ENCODE measurements around the gene ITPKC. TPM values are rescaled to one million over a fixed set of nuclear protein-coding genes. Genes with fewer than 3 reads are reported as not detected.
"Not testable (repeated sequence)": the region's sequence is repeated elsewhere in the genome, so short reads cannot be mapped to it uniquely, and the experiment has no call there.

ITPKC gene
- total RNA-seq, 1 donor from 2014 or later: 19.7 TPM

DNA sequence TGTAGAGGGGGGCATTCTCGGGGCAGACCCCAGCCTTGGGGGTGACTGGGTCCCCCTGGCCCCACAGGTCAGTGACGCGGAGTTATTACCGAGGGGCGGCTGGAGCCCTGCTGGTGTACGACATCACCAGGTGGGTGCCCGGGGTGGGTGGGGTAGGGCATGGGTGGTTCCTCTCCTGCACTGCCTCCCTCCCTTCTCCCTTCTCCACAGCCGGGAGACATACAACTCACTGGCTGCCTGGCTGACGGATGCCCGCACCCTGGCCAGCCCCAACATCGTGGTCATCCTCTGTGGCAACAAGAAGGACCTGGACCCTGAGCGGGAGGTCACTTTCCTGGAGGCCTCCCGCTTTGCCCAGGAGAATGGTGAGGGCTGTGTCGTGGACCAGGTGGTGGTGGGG, 66.8 kb downstream of the ITPKC start:
- Mint-ChIP-seq H3K27ac (ENCODE audit: unreplicated experiment) (no peak overlapping the region), H3K4me3 (ENCODE audit: unreplicated experiment) (no peak overlapping the region), H3K27me3 (ENCODE audit: low read depth, unreplicated experiment) (no peaks in the 10 kb centered on the region), H3K4me1 (ENCODE audit: low read depth, unreplicated experiment) (no peaks in the 10 kb centered on the region), H3K9me3 (ENCODE audit: unreplicated experiment) (no peaks in the 10 kb centered on the region), H3K36me3 (ENCODE audit: low read depth, unreplicated experiment) (peaks cover 8% of the 10 kb centered on the region)
- Histone ChIP-seq H3K4me1 (ENCODE audit: insufficient read depth, low read length) (peaks cover 5% of the 10 kb centered on the region), H3K27ac (ENCODE audit: low read depth, low read length) (no peak overlapping the region), H3K79me2 (ENCODE audit: insufficient read depth, low read length) (no peaks in the 10 kb centered on the region), H4K20me1 (ENCODE audit: insufficient read depth, low read length) (no peaks in the 10 kb centered on the region), H3K4me3 (ENCODE audit: insufficient read depth, low read depth, low read length) (no peak overlapping the region), H3K9ac (ENCODE audit: low read length) (no peak overlapping the region), H2AFZ (ENCODE audit: low read depth, low read length) (no peak overlapping the region), H3K36me3 (ENCODE audit: insufficient read depth, low read length) (no peaks in the 10 kb centered on the region), H3K9me3 (ENCODE audit: insufficient read depth, low read depth, low read length) (no peaks in the 10 kb centered on the region), H3K4me2 (ENCODE audit: low read length) (no peak overlapping the region), H3K27me3 (ENCODE audit: insufficient read depth, low read length) (no peaks in the 10 kb centered on the region)
- no peak for FAIRE-seq
- no peak for DNase-seq (ENCODE audit: low read depth)
- TF ChIP-seq EZH2 (IDR thresholded peaks at IDR 0.05; ENCODE audit: insufficient read depth, low read length) (no peak), CTCF (IDR thresholded peaks at IDR 0.05; ENCODE audit: insufficient read depth, low read depth, low read length) (no peak)

GRCh38 chr19:40784146-40784545, 67.2 kb downstream of the ITPKC start:
- not testable (repeated sequence) for H4K20me1 ChIP-seq (ENCODE audit: insufficient read depth, low read length); H3K27me3 Mint-ChIP-seq (ENCODE audit: low read depth, unreplicated experiment); H3K9ac ChIP-seq (ENCODE audit: low read length); H3K36me3 ChIP-seq (ENCODE audit: insufficient read depth, low read length); H3K4me1 Mint-ChIP-seq (ENCODE audit: low read depth, unreplicated experiment); FAIRE-seq; H3K27me3 ChIP-seq (ENCODE audit: insufficient read depth, low read length); H3K27ac Mint-ChIP-seq (ENCODE audit: unreplicated experiment); H3K4me3 Mint-ChIP-seq (ENCODE audit: unreplicated experiment); H3K36me3 Mint-ChIP-seq (ENCODE audit: low read depth, unreplicated experiment); H3K9me3 Mint-ChIP-seq (ENCODE audit: unreplicated experiment); H3K79me2 ChIP-seq (ENCODE audit: insufficient read depth, low read length); H3K27ac ChIP-seq (ENCODE audit: low read depth, low read length); H2AFZ ChIP-seq (ENCODE audit: low read depth, low read length); H3K4me3 ChIP-seq (ENCODE audit: insufficient read depth, low read depth, low read length); H3K4me2 ChIP-seq (ENCODE audit: low read length); H3K4me1 ChIP-seq (ENCODE audit: insufficient read depth, low read length); H3K9me3 ChIP-seq (ENCODE audit: insufficient read depth, low read depth, low read length); DNase-seq (ENCODE audit: low read depth)

DNA sequence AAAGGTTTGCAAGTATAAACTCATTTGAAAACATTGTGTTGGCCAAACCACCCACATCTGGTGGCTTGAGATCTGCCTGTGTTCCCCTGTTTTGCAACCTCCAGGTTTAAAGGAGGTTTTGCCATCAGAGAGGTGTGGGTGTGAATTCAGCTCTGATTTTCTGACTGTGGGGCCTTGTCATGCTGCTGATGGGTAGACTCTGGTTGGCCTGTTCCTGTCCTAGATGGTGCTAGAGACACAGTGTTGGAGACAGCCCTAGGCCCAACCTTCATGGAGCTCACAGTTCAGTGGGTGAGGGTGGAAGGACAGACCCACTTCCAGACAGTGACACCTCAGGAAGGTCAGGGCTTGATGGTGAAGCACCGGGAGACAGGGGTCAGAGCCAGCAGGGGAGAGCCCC, 68.6 kb downstream of the ITPKC start:
- Mint-ChIP-seq H3K4me1 (ENCODE audit: low read depth, unreplicated experiment) (no peaks in the 10 kb centered on the region), H3K27me3 (ENCODE audit: low read depth, unreplicated experiment) (no peaks in the 10 kb centered on the region), H3K4me3 (ENCODE audit: unreplicated experiment) (no peak overlapping the region), H3K36me3 (ENCODE audit: low read depth, unreplicated experiment) (peaks cover 16% of the 10 kb centered on the region), H3K27ac (ENCODE audit: unreplicated experiment) (no peak overlapping the region), H3K9me3 (ENCODE audit: unreplicated experiment) (no peaks in the 10 kb centered on the region)
- Histone ChIP-seq H3K79me2 (ENCODE audit: insufficient read depth, low read length) (no peaks in the 10 kb centered on the region), H3K27ac (ENCODE audit: low read depth, low read length) (no peak overlapping the region), H2AFZ (ENCODE audit: low read depth, low read length) (no peak overlapping the region), H3K4me1 (ENCODE audit: insufficient read depth, low read length) (no peaks in the 10 kb centered on the region), H4K20me1 (ENCODE audit: insufficient read depth, low read length) (no peaks in the 10 kb centered on the region), H3K4me2 (ENCODE audit: low read length) (no peak overlapping the region), H3K9ac (ENCODE audit: low read length) (no peak overlapping the region), H3K27me3 (ENCODE audit: insufficient read depth, low read length) (no peaks in the 10 kb centered on the region), H3K36me3 (ENCODE audit: insufficient read depth, low read length) (no peaks in the 10 kb centered on the region), H3K4me3 (ENCODE audit: insufficient read depth, low read depth, low read length) (no peak overlapping the region), H3K9me3 (ENCODE audit: insufficient read depth, low read depth, low read length) (no peaks in the 10 kb centered on the region)
- DNase-seq (ENCODE audit: low read depth) (no peak), FAIRE-seq (no peak)
- no peak for TF ChIP-seq CTCF (IDR thresholded peaks at IDR 0.05; ENCODE audit: insufficient read depth, low read depth, low read length)
- no peak for TF ChIP-seq EZH2 (IDR thresholded peaks at IDR 0.05; ENCODE audit: insufficient read depth, low read length)

Data from astrocyte (in vitro differentiated cells and primary cell).